ENCODE measurements around the gene CDC42. TPM values are rescaled to one million over a fixed set of nuclear protein-coding genes. Genes with fewer than 3 reads are reported as not detected.

CDC42 gene
- total RNA-seq, 1 donor from 2014 or later: 366 TPM

GRCh38 chr1:22133247-22133930 lies 80.9 kb downstream of the CDC42 start:
- H3K27me3 Mint-ChIP-seq (ENCODE audit: low read depth, unreplicated experiment): peaks cover 12% of the 10 kb centered on the region
- H3K79me2 ChIP-seq (ENCODE audit: insufficient read depth, low read length): no peaks in the 10 kb centered on the region
- no peaks in the 10 kb centered on the region for H3K36me3 ChIP-seq (ENCODE audit: insufficient read depth, low read length)
- peaks cover 10% of the 10 kb centered on the region for H3K36me3 Mint-ChIP-seq (ENCODE audit: low read depth, unreplicated experiment)
- H3K4me3 ChIP-seq (ENCODE audit: insufficient read depth, low read depth, low read length): no peak overlapping the region
- peaks cover 69% of the 10 kb centered on the region for H4K20me1 ChIP-seq (ENCODE audit: insufficient read depth, low read length)
- peaks cover 13% of the 10 kb centered on the region for H3K4me1 Mint-ChIP-seq (ENCODE audit: low read depth, unreplicated experiment)
- no peak overlapping the region for H3K4me2 ChIP-seq (ENCODE audit: low read length)
- no peaks in the 10 kb centered on the region for H3K9me3 ChIP-seq (ENCODE audit: insufficient read depth, low read depth, low read length)
- TF ChIP-seq EZH2 (IDR thresholded peaks at IDR 0.05; ENCODE audit: insufficient read depth, low read length) (no peak), CTCF (IDR thresholded peaks at IDR 0.05; ENCODE audit: insufficient read depth, low read depth, low read length) (no peak)
- H3K4me3 Mint-ChIP-seq (ENCODE audit: unreplicated experiment): no peak overlapping the region
- H3K9me3 Mint-ChIP-seq (ENCODE audit: unreplicated experiment): no peaks in the 10 kb centered on the region
- no peak overlapping the region for H2AFZ ChIP-seq (ENCODE audit: low read depth, low read length)
- DNase-seq (ENCODE audit: low read depth): no peak
- no peak for FAIRE-seq
- H3K27me3 ChIP-seq (ENCODE audit: insufficient read depth, low read length): peaks cover 7% of the 10 kb centered on the region
- H3K27ac ChIP-seq (ENCODE audit: low read depth, low read length): no peak overlapping the region
- peaks cover 23% of the 10 kb centered on the region for H3K4me1 ChIP-seq (ENCODE audit: insufficient read depth, low read length)
- no peak overlapping the region for H3K9ac ChIP-seq (ENCODE audit: low read length)
- peak overlapping the region; percentile 47 for H3K27ac Mint-ChIP-seq (ENCODE audit: unreplicated experiment)

- Mint-ChIP-seq H3K4me1 (ENCODE audit: low read depth, unreplicated experiment) (peaks cover 14% of the 10 kb centered on the region), H3K4me3 (ENCODE audit: unreplicated experiment) (no peak overlapping the region), H3K9me3 (ENCODE audit: unreplicated experiment) (no peaks in the 10 kb centered on the region), H3K27me3 (ENCODE audit: low read depth, unreplicated experiment) (peaks cover 12% of the 10 kb centered on the region), H3K27ac (ENCODE audit: unreplicated experiment) (no peak overlapping the region), H3K36me3 (ENCODE audit: low read depth, unreplicated experiment) (peaks cover 10% of the 10 kb centered on the region)
- Histone ChIP-seq H3K79me2 (ENCODE audit: insufficient read depth, low read length) (no peaks in the 10 kb centered on the region), H3K9ac (ENCODE audit: low read length) (no peak overlapping the region), H3K36me3 (ENCODE audit: insufficient read depth, low read length) (no peaks in the 10 kb centered on the region), H3K4me3 (ENCODE audit: insufficient read depth, low read depth, low read length) (no peak overlapping the region), H3K9me3 (ENCODE audit: insufficient read depth, low read depth, low read length) (no peaks in the 10 kb centered on the region), H3K27ac (ENCODE audit: low read depth, low read length) (no peak overlapping the region), H3K4me1 (ENCODE audit: insufficient read depth, low read length) (peaks cover 23% of the 10 kb centered on the region), H4K20me1 (ENCODE audit: insufficient read depth, low read length) (peaks cover 69% of the 10 kb centered on the region), H3K27me3 (ENCODE audit: insufficient read depth, low read length) (peaks cover 7% of the 10 kb centered on the region), H3K4me2 (ENCODE audit: low read length) (no peak overlapping the region), H2AFZ (ENCODE audit: low read depth, low read length) (no peak overlapping the region)
- TF ChIP-seq CTCF (IDR thresholded peaks at IDR 0.05; ENCODE audit: insufficient read depth, low read depth, low read length) (no peak), EZH2 (IDR thresholded peaks at IDR 0.05; ENCODE audit: insufficient read depth, low read length) (no peak)
- DNase-seq (ENCODE audit: low read depth) (no peak), FAIRE-seq (no peak)
Measured at GRCh38 chr1:22133931-22134324, 81.4 kb downstream of the CDC42 start.

- no peaks in the 10 kb centered on the region for H3K36me3 ChIP-seq (ENCODE audit: insufficient read depth, low read length)
- H3K9ac ChIP-seq (ENCODE audit: low read length): peak overlapping the region; percentile 19
- DNase-seq (ENCODE audit: low read depth) (no peak), FAIRE-seq (no peak)
- peaks cover 80% of the 10 kb centered on the region for H4K20me1 ChIP-seq (ENCODE audit: insufficient read depth, low read length)
- H3K4me2 ChIP-seq (ENCODE audit: low read length): peak overlapping the region; percentile 48
- no peak overlapping the region for H3K4me3 Mint-ChIP-seq (ENCODE audit: unreplicated experiment)
- no peak overlapping the region for H3K27ac ChIP-seq (ENCODE audit: low read depth, low read length)
- peaks cover 30% of the 10 kb centered on the region for H3K27me3 ChIP-seq (ENCODE audit: insufficient read depth, low read length)
- peaks cover 12% of the 10 kb centered on the region for H3K36me3 Mint-ChIP-seq (ENCODE audit: low read depth, unreplicated experiment)
- TF ChIP-seq CTCF (IDR thresholded peaks at IDR 0.05; ENCODE audit: insufficient read depth, low read depth, low read length) (no peak), EZH2 (IDR thresholded peaks at IDR 0.05; ENCODE audit: insufficient read depth, low read length) (no peak)
- peaks cover 29% of the 10 kb centered on the region for H3K4me1 ChIP-seq (ENCODE audit: insufficient read depth, low read length)
- no peaks in the 10 kb centered on the region for H3K79me2 ChIP-seq (ENCODE audit: insufficient read depth, low read length)
- H2AFZ ChIP-seq (ENCODE audit: low read depth, low read length): no peak overlapping the region
- no peaks in the 10 kb centered on the region for H3K9me3 Mint-ChIP-seq (ENCODE audit: unreplicated experiment)
- H3K4me1 Mint-ChIP-seq (ENCODE audit: low read depth, unreplicated experiment): peaks cover 22% of the 10 kb centered on the region
- no peak overlapping the region for H3K4me3 ChIP-seq (ENCODE audit: insufficient read depth, low read depth, low read length)
- no peak overlapping the region for H3K27ac Mint-ChIP-seq (ENCODE audit: unreplicated experiment)
- peaks cover 22% of the 10 kb centered on the region for H3K27me3 Mint-ChIP-seq (ENCODE audit: low read depth, unreplicated experiment)
- H3K9me3 ChIP-seq (ENCODE audit: insufficient read depth, low read depth, low read length): no peaks in the 10 kb centered on the region
Measured at GRCh38 chr1:22137004-22137720, 84.7 kb downstream of the CDC42 start.

Data from astrocyte (in vitro differentiated cells and primary cell).